GM13977 (cell line): ENCODE results near the gene IPO11.
"Not testable (repeated sequence)": the region's sequence is repeated elsewhere in the genome, so short reads cannot be mapped to it uniquely, and the experiment has no call there.

Source experiments
- DNase-seq: peaks from one replicate; pipeline ENCODE4 v3.0.0; 2012; ENCODE audit warnings: low spot score
- in situ Hi-C: fragments of 300-500 bp; cut with MboI; formaldehyde crosslinking; loops from one replicate; pipeline ENCODE4 v1.12.0; 2022; ENCODE audit warnings: low sequenced_read_pairs, low pct_unique_long_range_greater_than_20kb, mixed read lengths, inconsistent platforms; ENCODE audit not compliant: unreplicated experiment
- TF ChIP-seq, protein P1 (sequence below): IDR thresholded peaks from 2 replicates; pipeline ENCODE4 v1.5.1; 2012; ENCODE audit warnings: mild to moderate bottlenecking, control low read depth; ENCODE audit not compliant: insufficient read depth; ENCODE audit errors: extremely low read depth, missing control alignments

IPO11 gene

DNA sequence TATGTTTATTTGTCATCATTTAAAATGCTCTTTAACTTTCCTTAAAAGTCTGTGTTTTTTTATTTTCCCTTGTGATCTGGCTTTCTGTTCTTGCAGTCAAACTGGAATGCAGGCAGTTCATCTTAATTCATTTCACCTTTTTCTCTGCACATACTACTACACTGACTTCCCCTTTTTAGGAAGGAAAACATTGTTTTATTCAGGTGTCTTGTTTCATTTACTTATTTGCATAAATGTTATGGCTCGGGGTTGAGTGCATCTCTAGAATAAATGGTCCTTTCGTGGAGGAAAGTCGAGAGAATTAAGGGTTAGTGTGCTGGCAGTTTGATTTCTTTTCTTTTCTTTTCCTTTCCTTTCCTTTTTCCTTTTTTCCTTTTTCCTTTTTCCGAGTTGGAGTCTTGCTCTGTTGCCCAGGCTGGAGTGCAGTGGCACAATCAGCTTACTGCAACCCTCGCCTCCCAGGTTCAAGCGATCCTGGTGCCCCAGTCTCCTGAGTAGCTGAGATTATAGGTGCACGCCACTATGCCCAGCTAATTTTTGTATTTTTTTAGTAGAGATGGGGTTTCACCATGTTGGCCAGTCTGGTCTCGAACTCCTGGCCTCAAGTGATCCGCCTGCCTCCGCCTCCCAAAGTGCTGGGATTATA, 90.0 kb downstream of the IPO11 start:
- TF ChIP-seq, protein P1, sequence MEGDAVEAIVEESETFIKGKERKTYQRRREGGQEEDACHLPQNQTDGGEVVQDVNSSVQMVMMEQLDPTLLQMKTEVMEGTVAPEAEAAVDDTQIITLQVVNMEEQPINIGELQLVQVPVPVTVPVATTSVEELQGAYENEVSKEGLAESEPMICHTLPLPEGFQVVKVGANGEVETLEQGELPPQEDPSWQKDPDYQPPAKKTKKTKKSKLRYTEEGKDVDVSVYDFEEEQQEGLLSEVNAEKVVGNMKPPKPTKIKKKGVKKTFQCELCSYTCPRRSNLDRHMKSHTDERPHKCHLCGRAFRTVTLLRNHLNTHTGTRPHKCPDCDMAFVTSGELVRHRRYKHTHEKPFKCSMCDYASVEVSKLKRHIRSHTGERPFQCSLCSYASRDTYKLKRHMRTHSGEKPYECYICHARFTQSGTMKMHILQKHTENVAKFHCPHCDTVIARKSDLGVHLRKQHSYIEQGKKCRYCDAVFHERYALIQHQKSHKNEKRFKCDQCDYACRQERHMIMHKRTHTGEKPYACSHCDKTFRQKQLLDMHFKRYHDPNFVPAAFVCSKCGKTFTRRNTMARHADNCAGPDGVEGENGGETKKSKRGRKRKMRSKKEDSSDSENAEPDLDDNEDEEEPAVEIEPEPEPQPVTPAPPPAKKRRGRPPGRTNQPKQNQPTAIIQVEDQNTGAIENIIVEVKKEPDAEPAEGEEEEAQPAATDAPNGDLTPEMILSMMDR, result no peak
- in situ Hi-C loops, result no loop called here
- no peak for DNase-seq

DNA sequence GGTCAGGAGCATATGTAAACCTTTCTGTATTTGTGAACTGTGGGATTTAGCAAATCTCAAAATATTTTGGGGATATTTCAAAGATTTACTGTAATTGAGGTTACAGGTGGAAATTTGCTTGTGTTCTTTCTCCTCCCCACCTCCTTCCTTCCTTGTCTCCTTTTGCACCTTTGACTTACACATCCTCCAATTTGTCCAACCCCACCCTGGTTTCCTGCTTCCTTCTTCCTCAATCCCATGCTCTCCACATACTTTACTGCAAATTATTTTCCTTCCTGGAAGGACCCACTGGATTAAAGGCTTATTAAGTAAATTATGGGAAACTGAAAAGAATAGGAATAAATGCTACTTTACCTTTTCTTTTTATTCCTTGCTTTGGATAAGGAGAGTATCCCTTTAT, 91.6 kb downstream of the IPO11 start:
- no peak for DNase-seq
- in situ Hi-C loops, result no loop called here
- TF ChIP-seq, protein P1, result no peak

- TF ChIP-seq, protein P1, result no peak
- DNase-seq, result no peak
- in situ Hi-C loops, result no loop called here
Observed at GRCh38 chr5:62506659-62507460, 94.3 kb downstream of the IPO11 start.

DNA sequence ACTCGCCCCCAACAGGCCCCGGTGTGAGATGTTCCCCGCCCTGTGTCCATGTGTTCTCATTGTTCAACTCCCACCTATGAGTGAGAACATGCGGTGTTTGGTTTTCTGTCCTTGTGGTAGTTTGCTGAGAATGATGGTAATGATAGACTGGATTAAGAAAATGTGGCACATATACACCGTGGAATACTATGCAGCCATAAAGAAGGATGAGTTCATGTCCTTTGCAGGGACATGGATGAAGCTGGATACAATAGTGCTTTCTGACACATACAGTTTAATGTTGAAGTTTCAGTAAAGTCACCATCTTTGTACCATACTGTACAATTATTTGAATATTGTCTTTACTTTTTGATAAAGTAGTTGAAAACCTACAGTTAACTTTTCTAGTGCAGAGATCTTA, 96.2 kb downstream of the IPO11 start:
- DNase-seq, in situ Hi-C loops: not testable (repeated sequence)

- DNase-seq, result no peak
- in situ Hi-C loops, result no loop called here
- TF ChIP-seq, protein P1, result no peak
Observed at GRCh38 chr5:62509806-62510205, 97.2 kb downstream of the IPO11 start.

GRCh38 chr5:62513085-62513484, 100.5 kb downstream of the IPO11 start:
- in situ Hi-C loops, DNase-seq: not testable (repeated sequence)

DNA sequence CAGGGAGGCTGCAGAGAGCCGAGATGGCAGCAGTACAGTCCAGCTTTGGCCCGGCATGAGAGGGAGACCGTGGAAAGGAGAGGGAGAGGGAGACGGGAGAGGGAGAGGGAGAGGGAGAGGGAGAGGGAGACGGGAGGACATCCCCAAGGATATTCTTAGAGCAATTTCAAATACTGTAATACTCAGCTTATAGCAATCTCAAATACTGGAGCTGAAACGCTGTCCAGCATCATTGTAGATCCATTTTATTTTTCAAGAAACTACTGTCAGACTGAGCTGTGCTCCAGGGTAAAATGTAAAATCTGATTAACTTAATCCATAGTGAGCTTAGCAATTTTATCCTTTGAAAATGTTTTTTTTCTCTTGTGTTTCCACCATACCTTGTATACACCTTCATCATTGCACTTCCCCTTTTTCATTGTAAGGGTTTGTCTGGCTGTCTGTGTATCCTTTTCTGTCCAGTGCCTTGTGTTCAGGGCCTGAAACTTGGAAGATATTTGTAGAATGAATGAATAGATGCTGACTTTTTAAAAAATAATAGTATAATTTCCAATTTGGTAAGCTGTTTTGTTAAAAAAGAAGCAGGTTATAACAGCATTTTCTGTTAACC, 102.1 kb downstream of the IPO11 start:
- TF ChIP-seq, protein P1, result no peak
- DNase-seq, result no peak
- in situ Hi-C loops, result no loop called here

DNA sequence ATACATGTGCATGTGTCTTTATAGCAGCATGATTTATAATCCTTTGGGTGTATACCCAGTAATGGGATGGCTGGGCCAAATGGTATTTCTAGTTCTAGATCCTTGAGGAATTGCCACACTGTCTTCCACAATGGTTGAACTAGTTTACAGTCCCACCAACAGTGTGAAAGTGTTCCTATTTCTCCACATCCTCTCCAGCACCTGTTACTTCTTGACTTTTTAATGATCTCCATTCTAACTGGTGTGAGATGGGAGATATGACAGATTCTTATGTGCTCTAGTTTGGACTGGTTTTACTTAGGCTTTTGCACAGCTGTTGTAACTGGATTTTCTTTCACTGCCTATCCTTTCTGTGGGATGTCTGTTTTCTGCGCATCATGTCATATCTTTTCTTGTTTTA, 108.2 kb downstream of the IPO11 start:
- in situ Hi-C loops, DNase-seq: not testable (repeated sequence)
